ENCODE measurements around the gene BCAT1. TPM values are rescaled to one million over a fixed set of nuclear protein-coding genes. Genes with fewer than 3 reads are reported as not detected.

Gene BCAT1
- total RNA-seq, 4 donors from 2014 or later, result 3.9 to 36.3 (median 13.7) TPM

- H3K36me3 ChIP-seq, result no peaks in the 10 kb centered on the region
- TF ChIP-seq POLR2A (IDR thresholded peaks at IDR 0.05), result no peak
- no peak for TF ChIP-seq CTCF (IDR thresholded peaks at IDR 0.05)
- no peak overlapping the region for H3K27ac ChIP-seq
- no peak overlapping the region for H3K4me3 ChIP-seq
- no peaks in the 10 kb centered on the region for H3K9me3 ChIP-seq
- H3K4me1 ChIP-seq, result no peaks in the 10 kb centered on the region
- H3K27me3 ChIP-seq, result no peaks in the 10 kb centered on the region
- DNase-seq, result no peak
Measured at GRCh38 chr12:24899503-24900075, 49.3 kb downstream of the BCAT1 start.

DNA sequence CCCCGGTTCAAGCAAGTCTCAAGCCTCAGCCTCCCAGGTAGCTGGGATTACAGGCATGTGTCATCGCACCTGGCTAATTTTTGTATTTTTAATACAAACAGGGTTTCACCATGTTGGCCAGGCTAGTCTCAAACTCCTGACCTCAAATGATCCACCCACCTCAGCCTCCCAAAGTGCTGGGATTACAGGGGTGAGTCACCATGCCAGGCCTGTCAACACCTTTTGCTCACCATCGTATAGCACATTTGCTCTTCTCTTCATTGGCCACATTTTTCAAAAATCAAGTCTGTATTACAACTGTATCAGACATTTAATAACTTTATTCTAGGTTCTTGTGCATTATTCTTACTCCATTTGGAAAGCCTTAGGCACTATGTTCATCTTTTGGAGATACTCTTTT is 50.3 kb downstream of the BCAT1 start:
- no peaks in the 10 kb centered on the region for H3K4me1 ChIP-seq
- H3K27me3 ChIP-seq, result no peaks in the 10 kb centered on the region
- H3K36me3 ChIP-seq, result no peaks in the 10 kb centered on the region
- TF ChIP-seq POLR2A (IDR thresholded peaks at IDR 0.05) (no peak), CTCF (IDR thresholded peaks at IDR 0.05) (no peak)
- no peak overlapping the region for H3K27ac ChIP-seq
- no peaks in the 10 kb centered on the region for H3K9me3 ChIP-seq
- DNase-seq, result no peak
- no peak overlapping the region for H3K4me3 ChIP-seq

- Histone ChIP-seq H3K4me1 (no peaks in the 10 kb centered on the region), H3K27me3 (no peaks in the 10 kb centered on the region), H3K4me3 (no peak overlapping the region), H3K9me3 (no peaks in the 10 kb centered on the region), H3K36me3 (no peaks in the 10 kb centered on the region), H3K27ac (no peak overlapping the region)
- TF ChIP-seq POLR2A (IDR thresholded peaks at IDR 0.05) (no peak), CTCF (IDR thresholded peaks at IDR 0.05) (no peak)
- DNase-seq, result no peak
Measured at GRCh38 chr12:24898185-24898584, 50.7 kb downstream of the BCAT1 start.

- no peak overlapping the region for H3K27ac ChIP-seq
- H3K9me3 ChIP-seq, result no peaks in the 10 kb centered on the region
- no peaks in the 10 kb centered on the region for H3K27me3 ChIP-seq
- TF ChIP-seq CTCF (IDR thresholded peaks at IDR 0.05) (no peak), POLR2A (IDR thresholded peaks at IDR 0.05) (no peak)
- no peaks in the 10 kb centered on the region for H3K4me1 ChIP-seq
- no peaks in the 10 kb centered on the region for H3K36me3 ChIP-seq
- no peak overlapping the region for H3K4me3 ChIP-seq
- no peak for DNase-seq
Measured at GRCh38 chr12:24896171-24896570, 52.7 kb downstream of the BCAT1 start.

DNA sequence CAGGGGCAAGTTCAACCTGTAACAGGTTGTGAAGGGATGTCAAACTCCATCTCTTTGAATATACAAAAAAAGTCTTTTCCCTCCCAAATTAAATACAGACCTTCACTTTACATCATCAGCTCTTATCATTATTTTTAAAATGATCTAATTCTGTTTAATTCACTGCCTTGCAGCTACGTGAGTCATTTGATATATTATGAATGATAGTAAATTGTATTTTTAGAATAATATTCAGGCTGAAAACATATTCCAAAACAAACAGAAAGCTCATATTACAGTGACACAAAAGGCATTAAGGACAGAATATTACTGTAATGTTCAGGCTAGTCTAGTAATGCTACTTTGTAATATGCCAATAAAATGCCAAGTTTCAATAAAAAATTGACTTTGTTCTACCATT is 53.3 kb downstream of the BCAT1 start:
- DNase-seq, result no peak
- H3K27me3 ChIP-seq, result no peaks in the 10 kb centered on the region
- H3K4me1 ChIP-seq, result no peaks in the 10 kb centered on the region
- TF ChIP-seq CTCF (IDR thresholded peaks at IDR 0.05), result no peak
- TF ChIP-seq POLR2A (IDR thresholded peaks at IDR 0.05), result no peak
- H3K36me3 ChIP-seq, result no peaks in the 10 kb centered on the region
- no peaks in the 10 kb centered on the region for H3K9me3 ChIP-seq
- H3K4me3 ChIP-seq, result no peak overlapping the region
- H3K27ac ChIP-seq, result no peak overlapping the region

GRCh38 chr12:24894879-24895278 is 54.0 kb downstream of the BCAT1 start:
- Histone ChIP-seq H3K27ac (no peak overlapping the region), H3K4me1 (no peaks in the 10 kb centered on the region), H3K9me3 (no peaks in the 10 kb centered on the region), H3K36me3 (no peaks in the 10 kb centered on the region), H3K4me3 (no peak overlapping the region), H3K27me3 (no peaks in the 10 kb centered on the region)
- DNase-seq, result no peak
- TF ChIP-seq POLR2A (IDR thresholded peaks at IDR 0.05) (no peak), CTCF (IDR thresholded peaks at IDR 0.05) (no peak)

Measured in Peyer's patch (tissue), 4 donors.